DND-41 (cell line): Measurements from ENCODE around the gene ARVCF.

Source experiments
- CTCF ChIP-seq: IDR thresholded peaks from 2 replicates; pipeline ENCODE4 v1.5.1; 2012; ENCODE audit warnings: borderline replicate concordance, low read length, moderate library complexity, mild to moderate bottlenecking; ENCODE audit not compliant: poor library complexity, severe bottlenecking; ENCODE audit errors: extremely low read depth
- EZH2 ChIP-seq: IDR thresholded peaks from 3 replicates; pipeline ENCODE4 v1.6.1; 2012; ENCODE audit warnings: borderline replicate concordance, low read depth, mild to moderate bottlenecking, moderate library complexity, low read length, inconsistent platforms; ENCODE audit not compliant: severe bottlenecking

GRCh38 chr22:20036535-20037392 is 20.1 kb upstream of the ARVCF start:
- TF ChIP-seq CTCF = no peak
- no peak for TF ChIP-seq EZH2
